Activated CD4-positive, alpha-beta T cell treated with anti-CD3 and anti-CD28 coated beads, Interleukin-2, amount 50 U/mL, for 16 hours (primary cell): ENCODE measurements around the gene RETREG1.
"Not testable (repeated sequence)": the region's sequence is repeated elsewhere in the genome, so short reads cannot be mapped to it uniquely, and the experiment has no call there.

Experiments used
- DNase-seq: peaks from one replicate; pipeline ENCODE4 v3.0.0-alpha.2; 2020

RETREG1 gene

GRCh38 chr5:16550316-16550952, 66.4 kb downstream of the RETREG1 start:
- DNase-seq: peak; percentile 62

GRCh38 chr5:16549491-16550206, 67.1 kb downstream of the RETREG1 start:
- DNase-seq: no peak

- DNase-seq: no peak
Measured at GRCh38 chr5:16548812-16549211, 68.0 kb downstream of the RETREG1 start.

GRCh38 chr5:16548115-16548514, 68.7 kb downstream of the RETREG1 start:
- no peak for DNase-seq

- DNase-seq: no peak
Measured at GRCh38 chr5:16547200-16547842, 69.5 kb downstream of the RETREG1 start.

- no peak for DNase-seq
Measured at GRCh38 chr5:16546732-16547131, 70.1 kb downstream of the RETREG1 start.

GRCh38 chr5:16544607-16545374, 72.0 kb downstream of the RETREG1 start:
- DNase-seq: no peak

- not testable (repeated sequence) for DNase-seq
Measured at GRCh38 chr5:16543206-16543605, 73.6 kb downstream of the RETREG1 start.

DNA sequence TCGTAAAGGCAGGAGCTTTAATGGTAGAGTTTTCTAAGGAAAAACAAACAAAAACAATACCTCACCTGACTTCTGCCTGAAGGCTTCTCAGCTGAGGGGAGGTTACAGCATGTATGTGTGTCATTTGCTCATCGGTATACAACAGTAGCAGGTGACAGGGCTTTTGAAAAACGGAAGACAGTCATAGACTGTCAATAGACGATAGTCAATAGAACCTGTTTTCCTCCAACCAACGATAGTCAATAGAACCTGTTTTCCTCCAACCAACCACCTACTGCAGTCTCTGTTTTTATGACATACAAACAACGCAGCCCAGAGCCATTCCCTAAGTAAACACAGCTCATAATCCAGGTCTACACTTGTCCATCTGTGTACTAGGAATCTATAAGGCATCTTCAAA, 74.6 kb downstream of the RETREG1 start:
- DNase-seq: no peak

- not testable (repeated sequence) for DNase-seq
Measured at GRCh38 chr5:16541592-16541991, 75.2 kb downstream of the RETREG1 start.

GRCh38 chr5:16540421-16540820, 76.4 kb downstream of the RETREG1 start:
- DNase-seq: no peak

DNA sequence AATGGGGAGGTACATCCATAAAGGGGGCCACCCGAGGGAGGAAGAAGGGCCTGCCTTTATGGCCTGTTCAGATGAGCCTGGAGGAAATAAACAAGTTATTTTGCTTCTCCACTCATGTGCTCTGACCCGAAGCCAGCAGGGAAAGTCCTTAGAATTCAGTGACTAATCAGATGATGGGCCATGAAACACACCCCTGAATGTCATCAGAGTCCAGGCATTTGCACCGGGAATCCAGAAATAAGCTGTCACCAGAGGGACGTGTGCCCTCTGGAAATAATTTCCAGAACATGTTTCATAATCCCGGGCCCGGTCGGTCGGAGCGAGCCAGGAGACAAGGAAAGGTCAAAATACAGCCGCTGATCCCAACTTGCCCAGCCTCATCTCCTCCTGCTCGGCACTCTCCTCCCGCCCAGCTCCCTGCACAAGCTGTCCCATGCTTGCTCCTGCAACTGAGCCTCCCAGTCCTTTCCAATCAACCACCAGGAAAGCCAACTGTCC, 77.6 kb downstream of the RETREG1 start:
- DNase-seq: no peak

DNA sequence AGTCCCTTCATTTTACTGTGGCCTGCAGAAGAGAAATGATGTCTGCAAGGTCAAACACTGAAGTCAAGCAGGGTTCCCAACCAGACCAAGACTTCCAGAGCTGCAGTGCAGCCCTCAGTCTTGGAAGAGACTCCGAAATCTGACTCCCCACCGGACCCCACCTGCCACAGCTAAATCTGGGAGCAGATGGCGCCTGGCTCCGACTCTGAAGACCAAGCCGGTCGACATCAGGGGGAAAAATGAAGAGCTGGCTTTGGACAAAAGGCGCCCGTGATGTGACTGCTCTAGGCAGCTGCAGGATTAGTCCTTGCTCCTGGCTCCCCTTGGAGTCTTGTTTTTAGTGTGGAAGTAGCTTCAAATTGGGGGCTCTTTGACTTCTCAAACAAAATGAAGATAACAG, 78.8 kb downstream of the RETREG1 start:
- no peak for DNase-seq

- no peak for DNase-seq
Measured at GRCh38 chr5:16536818-16537217, 80.0 kb downstream of the RETREG1 start.

DNA sequence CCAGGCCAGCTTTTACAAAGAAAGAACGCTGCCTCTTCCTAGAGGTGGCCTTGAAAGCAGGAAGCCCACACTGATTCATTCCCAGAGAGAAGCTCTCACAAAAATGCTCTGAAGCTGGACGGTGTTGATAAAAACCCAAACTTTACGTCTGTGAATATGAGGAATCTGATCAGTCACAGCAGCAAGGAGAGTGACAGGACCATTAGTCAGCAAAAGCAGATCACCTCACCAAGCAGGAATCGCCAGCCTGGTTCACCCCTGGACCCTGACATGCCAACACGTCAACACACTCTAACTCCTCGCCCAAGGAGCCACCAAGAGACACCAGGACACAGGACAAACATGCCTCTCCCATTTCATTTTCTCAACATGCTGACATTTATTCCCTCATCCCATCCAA, 80.6 kb downstream of the RETREG1 start:
- DNase-seq: no peak

DNA sequence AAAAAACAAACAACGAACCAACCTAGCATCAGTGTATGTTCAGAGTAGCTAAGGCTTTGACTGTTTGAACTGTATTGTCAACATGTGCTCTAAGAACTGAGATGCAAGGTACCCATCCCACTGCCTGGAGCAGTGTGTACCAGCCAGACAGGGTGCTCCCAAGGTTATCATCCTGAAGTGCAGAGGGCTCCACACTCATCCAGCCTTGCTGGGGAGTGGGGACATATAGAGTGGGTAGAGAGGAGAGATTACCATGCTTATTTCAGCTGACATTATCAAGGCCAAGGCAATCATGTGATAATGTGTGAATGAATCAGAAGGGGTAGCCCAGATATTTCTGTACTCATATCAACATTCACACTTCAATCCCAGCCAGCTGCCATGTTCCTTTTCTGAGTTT, 82.5 kb downstream of the RETREG1 start:
- no peak for DNase-seq

DNA sequence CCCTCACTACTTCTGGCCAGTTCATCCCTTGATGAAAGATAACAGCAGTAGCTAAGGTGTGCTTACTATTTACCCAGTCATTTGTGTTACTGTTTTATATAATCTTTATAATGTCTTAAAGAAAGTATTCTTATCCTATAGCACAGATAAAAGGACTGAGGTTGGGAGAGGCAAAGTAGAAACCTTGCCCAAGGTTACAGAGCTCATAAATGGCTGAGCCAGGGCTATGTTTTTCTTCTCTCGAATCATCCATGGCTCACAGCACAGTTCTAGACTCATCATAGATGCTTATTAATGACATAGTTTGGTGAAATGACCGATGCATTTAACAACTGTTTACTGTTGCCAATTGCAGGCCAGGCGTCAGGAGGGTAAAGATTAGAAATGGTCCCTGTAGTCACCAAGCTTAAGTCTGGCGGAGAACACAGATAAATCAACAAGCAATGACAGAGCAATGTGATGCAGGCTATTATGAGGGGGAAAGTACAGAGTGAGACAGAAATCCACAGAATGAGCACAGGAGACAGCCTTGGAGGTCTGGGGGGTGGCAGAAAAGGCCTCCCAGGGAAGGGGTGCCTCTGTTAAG, 85.6 kb downstream of the RETREG1 start:
- DNase-seq: no peak

- no peak for DNase-seq
Measured at GRCh38 chr5:16529306-16529705, 87.5 kb downstream of the RETREG1 start.

DNA sequence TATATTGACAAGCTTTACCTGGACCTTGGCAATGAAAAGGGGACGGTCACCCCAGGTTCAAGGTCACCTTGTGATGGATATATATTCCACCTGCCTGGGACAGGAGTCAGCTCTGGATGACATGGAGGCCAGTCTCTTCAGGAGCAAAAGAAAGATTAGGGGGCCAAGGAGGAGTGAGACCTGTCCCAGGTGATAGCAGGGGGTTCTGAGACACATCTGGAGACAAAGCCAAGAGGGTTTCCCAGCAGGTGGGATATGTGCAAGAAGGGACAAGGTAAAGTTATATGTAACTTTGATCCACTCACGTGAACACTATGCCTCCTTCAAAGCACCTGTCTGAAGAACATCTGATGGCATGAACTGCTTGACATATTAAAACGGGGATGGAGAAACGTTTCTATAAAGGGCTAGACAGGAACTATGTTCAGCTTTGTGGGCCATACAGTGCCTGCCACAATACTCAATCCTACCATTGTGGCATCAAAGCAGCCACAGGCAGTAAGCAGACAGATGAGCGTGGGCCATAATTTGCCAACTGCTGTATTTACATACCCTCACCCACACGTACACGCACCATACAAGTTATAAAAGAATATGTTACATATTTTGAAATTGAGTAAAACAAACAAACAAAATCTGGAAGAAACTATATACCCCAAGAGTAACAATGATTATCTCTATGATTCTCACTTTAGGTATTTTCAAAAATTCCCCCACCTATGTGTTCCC, 88.3 kb downstream of the RETREG1 start:
- DNase-seq: no peak

DNA sequence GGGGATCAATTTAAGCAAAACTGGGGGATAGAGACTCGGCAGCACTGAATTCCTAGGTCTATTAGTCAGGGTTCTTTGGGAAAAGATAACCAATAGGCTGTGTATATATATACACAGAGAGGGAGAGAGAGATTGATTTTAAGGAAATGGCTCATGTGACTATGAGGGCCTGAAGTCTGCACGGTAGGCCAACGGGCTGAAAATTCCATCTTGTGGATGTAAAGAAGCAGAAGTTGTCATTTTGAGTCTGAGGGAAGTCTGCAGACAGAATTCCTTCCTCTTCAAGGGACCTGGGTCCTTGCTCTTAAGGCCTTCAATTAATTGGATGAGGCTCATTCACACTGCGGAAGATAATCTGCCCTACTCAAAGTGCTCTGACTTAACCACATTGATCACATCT, 91.1 kb downstream of the RETREG1 start:
- DNase-seq: no peak

GRCh38 chr5:16524286-16524685, 92.5 kb downstream of the RETREG1 start:
- no peak for DNase-seq
